HG03280 (cell line): ENCODE measurements around the gene MCF2L2.
"Not testable (repeated sequence)": the region's sequence is repeated elsewhere in the genome, so short reads cannot be mapped to it uniquely, and the experiment has no call there.

Source experiments
- ATAC-seq: cut with Tn5 transposase; IDR thresholded peaks from one replicate; pipeline ENCODE4 v1.9.1; 2021; ENCODE audit warnings: mild to moderate bottlenecking, moderate library complexity; ENCODE audit not compliant: unreplicated experiment

Gene MCF2L2

DNA sequence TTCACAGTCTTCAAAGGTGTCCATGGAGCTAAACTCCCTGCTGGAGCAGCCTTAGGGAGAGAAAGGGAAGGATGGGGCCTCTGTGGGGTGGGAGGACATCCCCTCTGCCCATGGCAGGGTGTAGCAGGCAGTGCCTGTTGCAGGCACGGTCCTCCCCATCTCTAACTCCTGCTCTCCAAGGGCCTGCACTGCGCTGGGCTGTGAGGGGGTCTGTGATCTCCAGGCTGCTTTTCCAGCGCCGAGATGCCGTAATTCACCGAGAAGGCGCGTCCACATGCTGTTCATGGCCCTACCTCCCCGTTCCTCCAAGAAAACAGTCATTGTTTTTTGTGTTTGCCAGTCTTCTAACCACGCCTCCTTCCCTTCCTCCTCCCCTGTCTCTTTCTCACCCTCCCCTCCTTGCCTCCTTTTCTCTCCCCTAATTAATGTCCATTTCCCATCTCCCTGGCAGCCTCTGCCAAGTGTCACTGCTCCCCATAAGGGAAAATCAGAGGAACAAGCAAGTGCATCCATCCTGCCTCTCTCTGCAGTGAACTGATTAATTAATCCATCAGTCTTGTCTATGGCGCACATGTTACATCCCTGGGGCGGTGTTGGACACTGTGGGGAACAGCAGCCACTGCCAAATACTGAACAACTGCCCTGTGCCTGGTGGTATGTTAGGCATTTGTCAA is 248.2 kb downstream of the MCF2L2 start:
- no peak for ATAC-seq

DNA sequence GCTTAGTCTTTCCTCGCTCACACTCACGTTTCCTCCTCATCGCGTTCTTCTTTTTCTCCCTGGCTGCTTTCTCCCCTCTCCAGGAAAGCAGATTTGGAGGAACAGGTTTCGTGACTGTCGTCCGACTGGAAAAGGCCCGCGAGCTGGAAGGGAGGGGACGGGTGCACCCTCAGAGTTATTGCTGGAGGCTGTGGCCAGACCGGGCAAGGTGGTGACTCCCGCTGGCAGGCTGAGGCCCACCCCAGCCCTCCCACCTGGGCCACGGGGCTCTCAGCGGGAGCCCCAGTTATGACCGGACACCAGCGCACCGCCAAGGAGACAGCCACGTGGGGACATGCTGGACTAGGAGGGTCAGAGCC is 248.9 kb downstream of the MCF2L2 start:
- not testable (repeated sequence) for ATAC-seq

DNA sequence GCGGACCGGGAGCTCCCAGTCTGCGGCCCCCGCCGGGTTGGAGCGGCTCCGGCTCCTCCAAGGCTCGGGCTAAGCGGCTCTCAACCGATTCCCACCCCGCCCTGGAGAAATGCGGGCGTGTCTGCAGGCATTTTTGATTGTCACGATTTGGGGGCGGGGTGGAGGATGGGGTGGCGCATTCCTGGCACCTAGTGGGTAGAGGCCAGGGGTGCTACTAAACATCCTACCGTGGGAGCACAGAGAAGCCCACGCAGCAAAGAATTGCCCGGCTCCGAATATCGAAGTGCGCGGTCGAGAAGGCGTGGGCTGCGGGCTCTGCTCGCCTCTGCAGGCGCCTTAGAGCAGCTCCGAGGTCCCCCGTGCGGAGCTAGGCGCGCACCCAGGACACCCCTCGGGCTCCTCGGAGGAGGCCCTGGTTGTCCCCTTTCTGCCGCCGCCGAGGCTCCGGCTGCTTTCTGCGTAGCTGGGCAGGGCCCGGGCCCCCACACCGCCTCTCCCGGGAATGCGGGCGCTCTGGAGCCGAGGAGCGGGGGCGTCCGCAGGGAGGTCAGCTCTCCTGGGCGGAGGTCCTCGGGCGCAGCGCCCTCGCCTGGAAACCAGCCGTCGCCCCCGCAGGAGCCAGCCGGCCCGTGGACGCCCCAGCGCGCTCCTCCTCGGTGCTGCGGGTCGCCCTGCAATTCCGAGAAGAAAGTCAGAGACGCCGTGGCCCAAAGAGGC is 249.4 kb downstream of the MCF2L2 start:
- ATAC-seq, result no peak

DNA sequence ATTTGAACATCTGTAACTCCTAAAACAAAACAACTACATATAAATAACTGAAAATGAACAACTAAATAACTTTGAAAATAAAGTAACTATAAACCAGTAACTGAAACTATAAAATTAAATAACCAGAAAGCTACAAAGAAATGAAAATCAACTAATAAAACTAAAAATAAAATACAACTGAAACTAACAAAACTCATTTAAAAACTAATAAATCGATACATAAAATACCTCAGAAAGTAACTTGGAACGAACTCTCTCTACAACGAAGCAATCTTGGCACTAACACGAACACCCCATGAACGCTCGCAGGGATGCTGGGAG is 249.9 kb downstream of the MCF2L2 start:
- ATAC-seq, result no peak

DNA sequence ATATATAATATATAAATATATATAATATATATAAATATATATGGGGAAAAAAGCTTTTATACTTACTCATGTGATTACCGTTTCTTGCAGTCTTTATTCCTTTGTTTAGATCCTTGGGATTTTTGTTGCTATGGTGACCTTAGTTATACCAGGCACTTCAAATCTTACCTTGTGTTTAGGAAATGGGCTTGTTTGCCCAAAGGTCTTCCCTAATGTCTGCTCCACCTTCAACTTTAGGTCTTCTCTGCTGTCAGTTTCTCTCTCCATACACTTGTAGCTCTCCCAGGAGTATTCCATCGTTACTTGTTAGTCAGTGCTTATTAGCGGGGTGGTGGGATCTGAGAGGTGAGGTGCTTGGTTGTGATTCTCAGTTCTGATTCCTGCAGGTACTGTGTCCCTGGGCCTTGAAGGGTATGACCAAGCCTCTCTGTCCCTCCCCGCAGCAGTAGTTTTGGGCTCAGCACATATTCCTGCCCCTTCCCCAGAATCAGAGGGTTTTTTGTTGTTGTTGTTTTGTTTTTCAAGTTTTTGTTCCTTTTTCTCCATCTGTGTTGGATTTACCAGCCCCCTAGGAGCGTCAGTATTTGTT is 256.3 kb downstream of the MCF2L2 start:
- ATAC-seq, result no peak

DNA sequence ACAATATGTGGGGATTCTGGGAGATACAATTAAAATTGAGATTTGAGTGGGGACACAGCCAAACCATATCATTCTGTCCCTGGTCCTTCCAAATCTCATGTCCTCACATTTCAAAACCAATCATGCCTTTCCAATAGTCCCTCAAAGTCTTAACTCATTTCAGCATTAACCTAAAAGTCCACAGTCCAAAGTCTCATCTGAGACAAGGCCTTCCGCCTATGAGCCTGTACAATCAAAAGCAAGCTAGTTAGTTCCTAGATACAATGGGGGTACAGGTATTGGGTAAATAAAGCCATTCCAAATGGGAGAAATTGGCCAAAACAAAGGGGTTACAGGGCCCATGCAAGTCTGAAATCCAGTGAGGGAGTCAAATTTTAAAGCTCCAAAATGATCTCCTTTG is 260.4 kb downstream of the MCF2L2 start:
- not testable (repeated sequence) for ATAC-seq

DNA sequence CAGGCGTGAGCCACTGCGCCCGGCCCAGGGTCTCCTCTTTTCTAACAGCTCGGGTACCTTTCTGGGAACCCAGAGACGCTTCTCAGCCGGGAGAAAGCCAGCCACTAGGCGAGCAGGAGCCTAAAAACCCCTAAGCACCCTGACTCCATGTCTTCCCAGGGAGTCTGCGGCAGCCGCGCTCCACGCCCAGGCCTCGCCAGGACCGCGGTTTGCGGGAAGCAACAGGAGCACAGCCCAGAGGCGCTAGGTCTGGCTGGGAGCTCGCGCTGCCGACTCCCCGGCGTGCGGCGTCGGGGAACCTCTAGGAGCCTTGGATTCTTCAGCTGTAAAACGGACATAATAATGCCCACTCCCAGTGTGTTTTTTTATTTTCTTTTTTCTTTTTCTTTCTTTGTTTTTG is 264.9 kb downstream of the MCF2L2 start:
- ATAC-seq, result no peak

DNA sequence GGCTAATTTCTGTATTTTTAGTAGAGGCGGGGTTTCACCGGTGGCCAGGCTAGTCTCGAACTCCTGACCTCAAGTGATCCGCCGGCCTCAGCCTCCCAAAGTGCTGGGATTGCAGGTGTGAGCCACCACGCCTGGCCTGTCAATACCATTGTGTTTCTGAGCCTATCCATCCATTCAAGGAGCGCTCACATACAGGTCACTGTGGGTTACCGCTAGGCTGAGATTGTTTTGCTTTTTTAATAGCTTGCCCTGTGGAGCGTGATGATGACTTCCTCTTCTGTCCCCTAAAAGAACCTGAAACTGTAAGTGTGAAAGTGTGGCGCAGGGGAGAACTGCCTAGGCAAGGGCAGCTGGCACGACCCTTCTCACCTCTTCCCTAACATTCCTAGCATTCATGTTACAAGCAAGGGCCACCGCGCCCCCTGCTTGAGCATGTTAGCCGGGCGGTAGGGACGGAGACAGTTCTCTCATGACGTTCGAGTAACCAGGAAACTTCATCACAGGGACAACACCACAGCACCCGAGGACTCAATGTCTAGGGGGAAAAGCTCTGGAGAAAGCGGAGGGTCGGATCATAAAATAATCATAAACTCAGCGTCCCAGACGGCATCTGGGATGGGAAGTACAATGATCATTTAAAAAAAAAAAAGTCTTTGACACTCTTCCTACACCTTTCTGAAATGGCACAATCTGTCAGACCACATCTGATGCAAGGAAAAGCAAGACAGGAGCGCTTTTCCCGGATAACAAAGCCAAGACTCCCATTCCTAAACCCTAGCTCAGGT is 266.7 kb downstream of the MCF2L2 start:
- peak; percentile 54 for ATAC-seq

DNA sequence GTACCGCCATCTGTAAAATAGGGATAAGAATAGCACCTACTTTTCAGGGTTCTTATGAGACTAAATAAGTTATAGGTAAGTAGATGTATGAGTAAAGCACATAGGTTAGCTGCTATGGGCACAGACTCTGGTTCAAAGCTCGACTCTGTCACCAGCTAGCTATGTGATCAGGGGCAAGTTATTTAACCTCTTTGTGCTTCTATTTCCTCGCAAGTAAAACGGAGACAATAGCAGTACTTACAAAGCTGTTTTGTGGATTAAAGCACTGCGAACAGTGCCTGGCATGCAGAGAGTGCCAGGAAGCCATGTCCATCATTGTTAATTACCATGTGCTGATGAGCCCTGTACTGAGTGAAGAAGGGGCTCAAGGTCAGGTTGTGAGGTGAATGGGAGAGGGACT is 267.8 kb downstream of the MCF2L2 start:
- no peak for ATAC-seq

DNA sequence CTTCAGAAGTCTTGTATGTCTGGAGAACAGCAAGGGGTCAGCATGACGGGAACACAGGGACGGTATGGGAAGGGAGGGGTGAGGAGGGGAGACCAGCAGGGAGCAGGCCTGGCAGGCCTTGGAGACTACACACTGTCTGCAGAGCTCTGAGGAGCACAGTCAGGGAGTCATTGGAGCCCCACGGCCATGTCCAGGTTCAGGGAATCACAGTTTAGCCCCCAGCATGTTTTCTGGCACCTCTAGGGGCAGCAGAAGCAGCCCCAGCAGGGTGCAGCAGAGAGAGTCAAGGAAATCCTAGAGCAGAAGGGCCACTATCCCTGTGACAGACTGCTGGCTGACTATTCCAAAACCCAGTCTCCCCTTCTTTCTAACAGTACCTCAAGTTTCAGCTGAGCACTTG is 269.1 kb downstream of the MCF2L2 start:
- no peak for ATAC-seq

DNA sequence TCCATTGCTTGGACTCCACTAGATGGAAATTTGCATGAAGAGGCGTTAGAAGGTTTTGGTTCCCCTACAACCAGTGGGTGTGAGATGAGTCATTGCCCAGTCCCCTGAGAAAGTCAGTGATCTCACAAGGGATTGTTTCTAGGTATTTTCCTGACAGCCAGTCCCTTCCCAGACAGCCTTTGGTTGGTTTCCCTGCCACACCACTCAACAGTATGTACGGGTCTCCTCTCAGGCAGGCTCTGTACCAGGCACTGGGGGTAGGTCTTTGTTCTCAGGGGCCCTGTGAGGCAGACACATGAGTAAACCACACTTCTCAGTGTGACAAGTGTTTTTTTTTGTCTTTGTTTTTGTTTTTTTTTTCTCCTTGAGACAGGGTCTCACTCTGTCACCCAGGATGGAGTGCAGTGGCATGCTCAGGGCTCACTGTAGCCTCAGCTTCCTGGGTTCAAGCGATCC is 269.8 kb downstream of the MCF2L2 start:
- peak; percentile 70 for ATAC-seq

DNA sequence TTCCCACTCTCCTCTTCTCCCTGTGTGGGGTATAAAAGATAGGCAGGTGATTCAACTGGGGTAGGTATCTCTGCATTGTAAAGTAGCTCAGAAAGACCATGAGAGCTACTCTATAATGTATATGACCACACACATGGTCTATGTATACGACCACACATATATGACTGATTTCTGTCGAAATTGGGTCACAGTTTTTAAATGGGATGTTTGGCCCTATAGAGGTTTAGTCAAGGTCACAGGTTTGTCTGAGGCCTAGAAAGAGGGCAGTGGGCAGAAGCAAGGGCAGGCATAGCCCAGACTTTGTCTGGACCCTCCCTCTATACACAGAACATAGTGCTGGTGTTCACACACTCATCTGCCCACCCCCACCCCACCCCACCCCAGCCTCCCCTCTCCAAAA is 270.3 kb downstream of the MCF2L2 start:
- ATAC-seq, result peak; percentile 32

DNA sequence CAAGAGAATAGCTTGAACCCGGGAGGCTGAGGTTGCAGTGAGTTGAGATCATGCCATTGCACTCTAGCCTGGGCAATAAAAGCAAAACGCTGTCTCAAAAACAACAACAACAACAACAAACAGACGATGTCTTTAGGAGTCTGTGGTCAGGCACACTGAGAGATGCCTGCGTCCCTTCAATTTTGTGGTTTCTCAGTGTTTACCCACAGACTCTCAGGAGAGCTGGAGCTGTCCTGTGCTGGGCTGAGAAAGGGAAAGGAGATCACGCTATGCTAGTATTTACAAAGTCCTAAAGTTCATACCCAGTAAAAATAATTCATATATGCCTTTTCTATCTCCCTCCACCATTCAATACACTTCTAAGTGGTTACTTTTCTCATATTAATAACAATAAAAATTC is 272.2 kb downstream of the MCF2L2 start:
- ATAC-seq, result no peak

DNA sequence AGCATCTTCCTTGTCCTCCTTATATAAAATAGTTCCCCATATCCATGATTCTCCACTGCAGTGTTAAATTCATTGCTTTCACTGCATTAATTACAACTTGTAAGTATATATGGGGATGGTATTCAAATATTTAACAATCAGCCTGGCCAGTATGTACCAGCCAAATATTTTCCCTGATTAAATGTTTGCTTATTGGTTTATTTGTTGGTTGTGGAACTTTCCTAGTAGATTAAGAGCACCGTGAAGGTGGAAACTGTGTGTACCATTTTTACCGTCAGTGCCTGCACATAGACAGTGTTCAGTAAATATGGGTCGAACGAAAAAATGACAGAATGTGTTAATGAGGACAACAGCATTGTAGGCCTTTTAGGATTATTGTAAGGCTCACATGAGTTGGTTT is 272.9 kb downstream of the MCF2L2 start:
- ATAC-seq, result no peak

DNA sequence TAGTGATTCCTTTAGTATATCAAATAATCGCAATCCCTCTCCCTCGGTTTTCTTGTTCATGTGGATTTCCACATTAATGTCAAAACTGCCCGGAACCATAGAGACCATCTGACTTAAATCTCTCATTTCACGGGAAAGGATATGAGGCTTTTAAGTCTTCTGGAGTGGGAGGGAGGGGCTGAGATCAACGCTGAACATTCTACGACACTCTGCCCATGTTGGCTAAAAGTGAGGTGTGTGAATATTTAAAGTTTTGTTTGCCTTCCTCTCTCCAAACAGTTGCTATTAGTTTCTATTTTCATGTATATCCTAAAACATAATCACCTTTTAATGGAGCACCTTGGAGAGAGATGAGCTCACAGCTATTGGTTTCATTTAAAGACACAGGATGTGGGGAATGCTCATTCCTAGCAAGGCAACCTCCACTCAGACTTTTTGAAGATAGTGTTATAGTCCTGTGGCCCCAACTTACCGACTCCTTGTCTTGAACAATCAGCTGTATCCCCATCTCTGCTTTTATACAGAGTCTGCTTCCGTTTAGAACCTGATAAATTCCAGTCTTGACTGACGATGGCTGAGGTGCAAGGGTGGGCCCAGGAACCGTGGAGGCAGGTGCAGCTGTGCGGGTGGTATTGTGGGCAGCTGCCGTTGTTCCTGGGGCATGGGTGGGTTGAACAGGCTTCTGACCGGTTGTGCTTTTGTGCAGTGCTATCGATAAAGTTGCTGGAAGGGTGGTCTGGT is 275.0 kb downstream of the MCF2L2 start:
- ATAC-seq, result no peak

DNA sequence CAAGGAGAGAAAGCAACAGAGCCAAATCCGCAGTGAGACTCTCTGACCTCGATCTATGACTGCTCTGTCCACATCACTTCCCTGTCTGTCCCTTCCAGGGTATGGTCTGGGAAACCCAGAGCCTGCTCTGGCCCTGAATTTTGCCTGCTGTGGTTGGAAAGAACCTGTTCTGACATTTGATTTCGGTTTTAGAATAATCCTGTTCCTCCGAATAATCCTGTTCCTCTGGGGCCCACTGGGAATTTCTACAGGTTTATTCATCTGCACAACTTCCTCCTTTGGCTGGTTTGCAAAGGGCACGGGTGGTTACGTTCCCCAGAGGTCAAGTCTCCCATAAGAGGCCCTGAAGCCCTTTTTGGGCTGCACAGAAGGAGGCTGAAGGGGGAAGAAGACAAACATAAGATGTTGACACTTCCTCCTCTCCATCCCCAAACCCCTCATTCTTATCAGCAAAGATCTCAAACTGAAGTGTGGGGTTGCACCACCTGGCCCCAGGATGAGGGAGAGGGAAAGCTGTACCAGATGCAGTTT is 276.5 kb downstream of the MCF2L2 start:
- ATAC-seq, result no peak

DNA sequence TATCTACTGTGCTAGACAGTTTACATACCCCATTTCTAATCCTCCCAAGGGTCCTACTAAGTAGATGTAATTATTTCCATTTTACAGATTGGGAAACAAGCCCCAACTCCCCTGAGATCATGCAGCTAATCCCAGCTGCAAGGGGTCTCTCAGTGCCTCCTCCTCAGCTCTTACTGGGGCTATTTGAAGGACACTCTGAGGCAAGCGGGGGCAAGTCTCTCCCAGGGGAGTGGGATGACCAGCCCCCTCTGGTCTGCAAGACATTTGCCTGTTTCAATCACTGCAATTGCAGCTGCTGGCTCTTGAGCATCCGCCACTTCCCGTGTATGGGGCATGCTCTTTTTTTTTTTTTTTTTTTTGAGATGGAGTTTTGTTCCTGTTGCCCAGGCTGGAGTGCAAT is 277.3 kb downstream of the MCF2L2 start:
- ATAC-seq, result no peak

DNA sequence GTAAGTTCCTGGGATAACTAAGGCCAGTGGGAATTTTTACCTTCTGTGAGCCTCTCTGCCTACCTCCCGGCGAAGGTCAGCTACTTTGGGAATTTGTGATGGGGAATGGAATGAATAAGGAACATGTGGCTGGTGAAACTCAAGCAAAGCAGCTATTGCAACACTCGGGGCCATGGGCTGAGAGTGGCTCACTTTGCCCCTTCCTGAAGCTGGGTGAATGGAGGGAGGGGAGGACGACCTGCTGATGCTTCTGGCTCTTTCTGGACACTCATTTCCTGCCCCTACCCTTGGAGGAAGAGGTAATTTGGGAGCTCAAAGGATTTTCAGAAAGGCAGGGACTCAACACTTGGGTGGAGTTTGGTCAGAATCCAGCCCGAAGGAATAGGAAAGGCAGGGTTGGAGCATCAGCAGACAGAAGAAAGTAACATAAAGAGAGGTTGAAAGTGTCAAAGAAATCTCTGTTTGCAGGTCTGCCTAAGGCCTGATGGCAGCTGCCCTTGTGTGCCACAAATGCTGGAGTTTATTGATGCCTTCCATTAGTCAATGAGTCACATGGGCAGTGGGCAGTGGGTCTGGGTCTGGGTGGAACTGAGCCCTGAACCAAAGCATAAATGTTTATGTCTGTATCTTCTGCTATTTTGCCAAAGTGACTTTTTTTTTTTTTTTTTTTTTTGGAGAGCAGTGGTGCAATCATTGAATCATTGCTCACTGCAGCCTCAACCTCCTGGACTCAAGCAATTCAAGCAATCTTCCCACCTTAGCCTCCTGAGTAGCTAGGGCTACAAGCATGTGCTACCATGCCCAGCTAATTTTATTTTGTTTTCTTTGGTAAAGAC is 278.3 kb downstream of the MCF2L2 start:
- ATAC-seq, result no peak

DNA sequence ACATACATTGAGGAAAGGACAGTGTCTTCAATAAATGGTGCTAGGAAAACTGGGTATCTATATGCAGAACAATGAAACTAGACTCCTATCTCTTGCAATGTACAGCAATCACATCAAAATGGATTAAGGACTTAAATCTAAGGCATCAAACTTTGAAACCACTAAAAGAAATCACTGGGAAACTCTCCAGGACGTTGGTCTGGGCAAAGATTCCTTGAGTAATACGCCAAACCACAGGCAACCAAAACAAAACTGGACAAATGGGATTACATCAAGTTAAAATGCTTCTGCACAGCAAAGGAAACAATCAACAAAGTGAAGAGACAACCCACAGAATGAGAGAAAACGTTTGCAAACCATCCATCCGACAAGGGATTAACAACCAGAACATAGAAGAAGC is 280.4 kb downstream of the MCF2L2 start:
- no peak for ATAC-seq

DNA sequence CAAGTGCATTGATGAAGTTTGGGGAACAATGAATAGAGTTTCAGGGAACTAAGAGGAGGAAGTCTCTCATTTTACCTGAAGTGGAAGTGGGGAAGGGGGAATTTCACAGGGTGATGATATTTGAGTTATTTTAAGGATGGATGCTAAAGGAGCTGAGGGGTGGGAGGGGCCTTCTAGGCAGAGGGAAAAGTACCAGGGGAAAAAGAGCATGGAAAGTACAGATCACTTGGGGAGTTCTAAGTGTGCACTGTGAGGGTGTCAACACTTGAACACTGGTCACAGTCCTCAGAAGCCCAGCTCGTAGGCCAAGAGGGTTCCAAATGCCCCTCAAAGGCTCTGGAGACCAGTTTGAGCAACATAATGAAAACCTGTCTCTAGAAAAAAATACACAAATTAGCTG is 284.1 kb downstream of the MCF2L2 start:
- no peak for ATAC-seq
